PFSK-1 (cell line): ENCODE results near the gene TNFAIP8L3.

Experiments
- FOXP2 ChIP-seq: optimal IDR thresholded peaks from 2 replicates; pipeline ENCODE3; 2011; ENCODE audit warnings: borderline replicate concordance, control low read depth, inconsistent platforms; ENCODE audit not compliant: insufficient read depth; ENCODE audit errors: extremely low read length, extremely low read depth
- POLR2AphosphoS5 ChIP-seq: IDR thresholded peaks from 2 replicates; pipeline ENCODE4 v1.6.1; 2012; ENCODE audit warnings: low read depth, mild to moderate bottlenecking, control low read depth, low read length, moderate library complexity
- SIN3A ChIP-seq: IDR thresholded peaks from 2 replicates; pipeline ENCODE4 v1.6.1; 2012; ENCODE audit warnings: mild to moderate bottlenecking, low read length, moderate library complexity, borderline replicate concordance; ENCODE audit not compliant: insufficient read depth
- TAF1 ChIP-seq: IDR thresholded peaks from 2 replicates; pipeline ENCODE4 v1.6.1; 2012; ENCODE audit warnings: low read length, control low read depth, borderline replicate concordance; ENCODE audit not compliant: insufficient read depth
- TF ChIP-seq, protein P1 (sequence below), 2 experiments: IDR thresholded peaks; 2 replicates each; pipeline versions ENCODE4 v1.6.1 to v1.8.0; 2011 to 2012; ENCODE audit warnings: low read depth in 2 of 2, low read length in 2 of 2, control low read depth in 1 of 2, inconsistent platforms in 1 of 2, mild to moderate bottlenecking in 1 of 2, moderate library complexity in 1 of 2; ENCODE audit not compliant: insufficient read depth in 1 of 2

The TNFAIP8L3 gene

GRCh38 chr15:51007131-51007666 is 87.5 kb downstream of the TNFAIP8L3 start:
- TF ChIP-seq, protein P1, sequence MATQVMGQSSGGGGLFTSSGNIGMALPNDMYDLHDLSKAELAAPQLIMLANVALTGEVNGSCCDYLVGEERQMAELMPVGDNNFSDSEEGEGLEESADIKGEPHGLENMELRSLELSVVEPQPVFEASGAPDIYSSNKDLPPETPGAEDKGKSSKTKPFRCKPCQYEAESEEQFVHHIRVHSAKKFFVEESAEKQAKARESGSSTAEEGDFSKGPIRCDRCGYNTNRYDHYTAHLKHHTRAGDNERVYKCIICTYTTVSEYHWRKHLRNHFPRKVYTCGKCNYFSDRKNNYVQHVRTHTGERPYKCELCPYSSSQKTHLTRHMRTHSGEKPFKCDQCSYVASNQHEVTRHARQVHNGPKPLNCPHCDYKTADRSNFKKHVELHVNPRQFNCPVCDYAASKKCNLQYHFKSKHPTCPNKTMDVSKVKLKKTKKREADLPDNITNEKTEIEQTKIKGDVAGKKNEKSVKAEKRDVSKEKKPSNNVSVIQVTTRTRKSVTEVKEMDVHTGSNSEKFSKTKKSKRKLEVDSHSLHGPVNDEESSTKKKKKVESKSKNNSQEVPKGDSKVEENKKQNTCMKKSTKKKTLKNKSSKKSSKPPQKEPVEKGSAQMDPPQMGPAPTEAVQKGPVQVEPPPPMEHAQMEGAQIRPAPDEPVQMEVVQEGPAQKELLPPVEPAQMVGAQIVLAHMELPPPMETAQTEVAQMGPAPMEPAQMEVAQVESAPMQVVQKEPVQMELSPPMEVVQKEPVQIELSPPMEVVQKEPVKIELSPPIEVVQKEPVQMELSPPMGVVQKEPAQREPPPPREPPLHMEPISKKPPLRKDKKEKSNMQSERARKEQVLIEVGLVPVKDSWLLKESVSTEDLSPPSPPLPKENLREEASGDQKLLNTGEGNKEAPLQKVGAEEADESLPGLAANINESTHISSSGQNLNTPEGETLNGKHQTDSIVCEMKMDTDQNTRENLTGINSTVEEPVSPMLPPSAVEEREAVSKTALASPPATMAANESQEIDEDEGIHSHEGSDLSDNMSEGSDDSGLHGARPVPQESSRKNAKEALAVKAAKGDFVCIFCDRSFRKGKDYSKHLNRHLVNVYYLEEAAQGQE (IDR thresholded peaks at IDR 0.05; ENCODE audit: insufficient read depth in 1 of 2, low read depth in 2 of 2, low read length in 2 of 2): no peak
- TF ChIP-seq FOXP2 (no peak), SIN3A (no peak), POLR2AphosphoS5 (no peak), TAF1 (no peak)
